ENCODE results near the gene CNIH2.

- no peak for TF ChIP-seq CTCF (IDR thresholded peaks at IDR 0.05)
- TF ChIP-seq EP300 (IDR thresholded peaks at IDR 0.05; ENCODE audit: low read depth): no peak
- TF ChIP-seq POLR2A (IDR thresholded peaks at IDR 0.05): no peak
- no peak for TF ChIP-seq POLR2AphosphoS5 (IDR thresholded peaks at IDR 0.05)
Observed at GRCh38 chr11:66228521-66228920, 49.5 kb upstream of the CNIH2 start.
